H9 (cell line): ENCODE results near the gene VEGFD. TPM values are rescaled to one million over a fixed set of nuclear protein-coding genes. Genes with fewer than 3 reads are reported as not detected.

Source experiments
- DNase-seq: peaks from one replicate; pipeline ENCODE4 v3.0.0-alpha.2; 2017
- H2AFZ ChIP-seq: one replicate; pipeline ENCODE4 v1.6.1; 2013; ENCODE audit warnings: mild to moderate bottlenecking, low read length, control low read depth, moderate library complexity
- H2AK5ac ChIP-seq: 2 replicates; pipeline ENCODE4 v1.6.1; 2013; ENCODE audit warnings: low read length, control low read depth, mixed read lengths; ENCODE audit not compliant: insufficient read length
- H2BK120ac ChIP-seq: one replicate; pipeline ENCODE4 v1.6.1; 2013; ENCODE audit warnings: low read depth, mild to moderate bottlenecking, low read length, control low read depth, inconsistent platforms; ENCODE audit not compliant: poor library complexity, severe bottlenecking
- H2BK12ac ChIP-seq: 2 replicates; pipeline ENCODE4 v1.6.1; 2013; ENCODE audit warnings: low read length, control low read depth, mixed read lengths, low read depth; ENCODE audit not compliant: insufficient read length
- H2BK15ac ChIP-seq: 2 replicates; pipeline ENCODE4 v1.6.1; 2013; ENCODE audit warnings: low read depth, low read length, control low read depth
- H2BK20ac ChIP-seq: one replicate; pipeline ENCODE4 v1.6.1; 2013; ENCODE audit warnings: low read depth, mild to moderate bottlenecking, low read length, control low read depth, inconsistent platforms; ENCODE audit not compliant: poor library complexity, severe bottlenecking
- H2BK5ac ChIP-seq: 2 replicates; pipeline ENCODE4 v1.6.1; 2013; ENCODE audit warnings: low read length, control low read depth, mixed read lengths; ENCODE audit not compliant: insufficient read length
- H3K14ac ChIP-seq: 2 replicates; pipeline ENCODE4 v1.6.1; 2013; ENCODE audit warnings: low read length, control low read depth; ENCODE audit not compliant: insufficient read depth
- H3K18ac ChIP-seq: 2 replicates; pipeline ENCODE4 v1.6.1; 2013; ENCODE audit warnings: low read depth, mild to moderate bottlenecking, mixed read lengths, low read length, control low read depth; ENCODE audit not compliant: insufficient read length
- H3K23ac ChIP-seq: 2 replicates; pipeline ENCODE4 v1.6.1; 2013; ENCODE audit warnings: low read length, control low read depth, mixed read lengths, low read depth; ENCODE audit not compliant: insufficient read length
- H3K23me2 ChIP-seq: 2 replicates; pipeline ENCODE4 v1.6.1; 2013; ENCODE audit warnings: low read depth, mild to moderate bottlenecking, mixed read lengths, low read length, control low read depth; ENCODE audit not compliant: insufficient read length, poor library complexity, severe bottlenecking
- H3K27ac ChIP-seq: 2 replicates; pipeline ENCODE4 v1.5.1; 2013; ENCODE audit warnings: low read length, control low read depth, mixed read lengths, low read depth; ENCODE audit not compliant: insufficient read length
- H3K27me3 ChIP-seq: 2 replicates; pipeline ENCODE4 v1.6.1; 2013; ENCODE audit warnings: low read length, control low read depth, inconsistent platforms; ENCODE audit not compliant: insufficient read depth
- H3K4ac ChIP-seq: 2 replicates; pipeline ENCODE4 v1.6.1; 2013; ENCODE audit warnings: low read depth, mild to moderate bottlenecking, control low read depth, inconsistent platforms, low read length, moderate library complexity
- H3K4me1 ChIP-seq: 2 replicates; pipeline ENCODE4 v1.6.1; 2013; ENCODE audit warnings: low read length, control low read depth, inconsistent platforms; ENCODE audit not compliant: insufficient read depth
- H3K4me2 ChIP-seq: 2 replicates; pipeline ENCODE4 v1.6.1; 2013; ENCODE audit warnings: low read length, control low read depth, mixed read lengths; ENCODE audit not compliant: insufficient read length, insufficient read depth
- H3K56ac ChIP-seq: 2 replicates; pipeline ENCODE4 v1.6.1; 2013; ENCODE audit warnings: low read depth, mild to moderate bottlenecking, mixed read lengths, low read length, control low read depth; ENCODE audit not compliant: insufficient read length
- H3K79me1 ChIP-seq: 2 replicates; pipeline ENCODE4 v1.6.1; 2013; ENCODE audit warnings: low read depth, mild to moderate bottlenecking, moderate library complexity, low read length, control low read depth, inconsistent platforms; ENCODE audit not compliant: insufficient read depth, poor library complexity, severe bottlenecking
- H3K79me2 ChIP-seq: 2 replicates; pipeline ENCODE4 v1.6.1; 2013; ENCODE audit warnings: low read length, control low read depth, inconsistent platforms; ENCODE audit not compliant: insufficient read depth
- H3K9ac ChIP-seq: 2 replicates; pipeline ENCODE4 v1.6.1; 2013; ENCODE audit warnings: low read length, control low read depth, mixed read lengths; ENCODE audit not compliant: insufficient read length; ENCODE audit errors: extremely low read depth
- H3K9me3 ChIP-seq: one replicate; pipeline ENCODE4 v1.6.1; 2013; ENCODE audit warnings: low read depth, low read length, inconsistent platforms; ENCODE audit not compliant: control insufficient read depth
- H3T11ph ChIP-seq: one replicate; pipeline ENCODE4 v1.6.1; 2013; ENCODE audit warnings: mild to moderate bottlenecking, low read length, control low read depth, inconsistent platforms
- H4K20me1 ChIP-seq: one replicate; pipeline ENCODE4 v1.6.1; 2013; ENCODE audit not compliant: control insufficient read depth, insufficient read length, insufficient read depth
- H4K5ac ChIP-seq: 2 replicates; pipeline ENCODE4 v1.6.1; 2013; ENCODE audit warnings: low read depth, mild to moderate bottlenecking, mixed read lengths, low read length, control low read depth; ENCODE audit not compliant: insufficient read length
- H4K8ac ChIP-seq: replicated peaks from 2 replicates; pipeline ENCODE4 v1.6.1; 2013; ENCODE audit warnings: low read length, control low read depth, mixed read lengths, low read depth; ENCODE audit not compliant: insufficient read length
- H4K91ac ChIP-seq: 2 replicates; pipeline ENCODE4 v1.6.1; 2013; ENCODE audit warnings: low read depth, mild to moderate bottlenecking, moderate library complexity, mixed read lengths, low read length, control low read depth; ENCODE audit not compliant: insufficient read length
- H3K27ac Mint-ChIP-seq, 3 experiments: 2 replicates in 2 of 3; 3 replicates in 1 of 3; pipeline ENCODE4 v1.8.0; 2020 to 2021; ENCODE audit warnings: mixed read lengths in 3 of 3, mild to moderate bottlenecking in 1 of 3, moderate library complexity in 1 of 3
- H3K27me3 Mint-ChIP-seq: 2 replicates; pipeline ENCODE4 v1.8.0; 2021; ENCODE audit warnings: low read depth, mild to moderate bottlenecking, moderate library complexity, mixed read lengths
- H3K36me3 Mint-ChIP-seq, 3 experiments: 2 replicates in 2 of 3; 3 replicates in 1 of 3; pipeline ENCODE4 v1.8.0; 2020 to 2021; ENCODE audit warnings: low read depth in 3 of 3, mixed read lengths in 3 of 3; ENCODE audit not compliant: insufficient read depth in 1 of 3
- H3K4me1 Mint-ChIP-seq, 2 experiments: 2 replicates each; pipeline ENCODE4 v1.8.0; 2020; ENCODE audit warnings: mixed read lengths in 2 of 2
- H3K4me3 Mint-ChIP-seq, 2 experiments: 2 replicates in 1 of 2; 3 replicates in 1 of 2; pipeline ENCODE4 v1.8.0; 2020 to 2021; ENCODE audit warnings: mild to moderate bottlenecking in 2 of 2, mixed read lengths in 2 of 2, moderate library complexity in 1 of 2
- H3K9me3 Mint-ChIP-seq, 2 experiments: 2 replicates in 1 of 2; 3 replicates in 1 of 2; pipeline ENCODE4 v1.8.0; 2020; ENCODE audit warnings: mild to moderate bottlenecking in 2 of 2, mixed read lengths in 2 of 2, moderate library complexity in 1 of 2
- CTCF ChIP-seq: fragments of 200-600 bp; sonication (generic); conservative IDR thresholded peaks from 3 replicates; pipeline ENCODE4 v1.8.0; 2021; ENCODE audit warnings: antibody characterized with exemption, mild to moderate bottlenecking
- WGBS: extraction: QIAGEN DNeasy Blood & Tissue Kit; methylation state at CpG from one replicate; pipeline ENCODE4 v1.1.7; 2013; ENCODE audit warnings: missing lambda C conversion rate, low lambda C conversion rate, mixed read lengths; ENCODE audit not compliant: insufficient read length; ENCODE audit errors: extremely low coverage; 5-methylcytosine and 5-hydroxymethylcytosine counted together
- total RNA-seq: library from RNA; stranded (reverse); gene quantifications from 2 replicates; pipeline ENCODE4 v1.2.1, GENCODE V29; 2021

VEGFD gene
- total RNA-seq, 1 experiment from 2014 or later, result 0.11 TPM

GRCh38 chrX:15298780-15299179 lies 85.4 kb downstream of the VEGFD start:
- H3K14ac ChIP-seq, result no peak overlapping the region
- no peak overlapping the region for H2AK5ac ChIP-seq
- Mint-ChIP-seq H3K9me3 (peaks cover 16% of the 10 kb centered on the region in 2 experiments), H3K27me3 (peaks cover 1% of the 10 kb centered on the region; the same call in 1 of the 2 replicates), H3K4me1 (no peaks in the 10 kb centered on the region), H3K4me3 (no peak overlapping the region), H3K36me3 (no peaks in the 10 kb centered on the region), H3K27ac (peak overlapping the region in 1 of 3 experiments; percentile 52; a peak in 1 of 7 replicates)
- no peak overlapping the region for H3K4ac ChIP-seq
- H3K9me3 ChIP-seq, result no peaks in the 10 kb centered on the region
- no peak overlapping the region for H2BK20ac ChIP-seq
- H4K91ac ChIP-seq, result no peak overlapping the region
- peaks cover 2% of the 10 kb centered on the region; the same call in 1 of the 2 replicates for H3K4me1 ChIP-seq
- no peak overlapping the region for H3K27ac ChIP-seq
- no peak for TF ChIP-seq CTCF
- H3K4me2 ChIP-seq, result no peak overlapping the region
- no peak overlapping the region for H3K18ac ChIP-seq
- no peak overlapping the region for H2BK12ac ChIP-seq
- H2BK120ac ChIP-seq, result no peak overlapping the region
- no peak for DNase-seq
- H3K79me2 ChIP-seq, result no peaks in the 10 kb centered on the region
- H2BK5ac ChIP-seq, result no peak overlapping the region
- H4K8ac ChIP-seq, result no peak overlapping the region
- no peak overlapping the region for H4K5ac ChIP-seq
- no peak overlapping the region for H2BK15ac ChIP-seq
- no peak overlapping the region for H2AFZ ChIP-seq
- no peak overlapping the region for H3T11ph ChIP-seq
- H3K56ac ChIP-seq, result no peak overlapping the region
- no peaks in the 10 kb centered on the region for H3K27me3 ChIP-seq
- H3K23me2 ChIP-seq, result no peaks in the 10 kb centered on the region
- no peaks in the 10 kb centered on the region for H3K79me1 ChIP-seq
- no CpG with 5 or more reads among the region's 3 CpGs for WGBS
- H3K9ac ChIP-seq, result no peak overlapping the region
- H4K20me1 ChIP-seq, result no peaks in the 10 kb centered on the region
- no peak overlapping the region for H3K23ac ChIP-seq
